GM12874 (cell line): ENCODE results near the gene SREK1IP1.

ENCODE experiments used
- CTCF ChIP-seq: IDR thresholded peaks from 2 replicates; pipeline ENCODE4 v1.5.1; 2011; ENCODE audit warnings: low read depth, mild to moderate bottlenecking, control low read depth, low read length, moderate library complexity; ENCODE audit not compliant: insufficient read depth

SREK1IP1 gene

DNA sequence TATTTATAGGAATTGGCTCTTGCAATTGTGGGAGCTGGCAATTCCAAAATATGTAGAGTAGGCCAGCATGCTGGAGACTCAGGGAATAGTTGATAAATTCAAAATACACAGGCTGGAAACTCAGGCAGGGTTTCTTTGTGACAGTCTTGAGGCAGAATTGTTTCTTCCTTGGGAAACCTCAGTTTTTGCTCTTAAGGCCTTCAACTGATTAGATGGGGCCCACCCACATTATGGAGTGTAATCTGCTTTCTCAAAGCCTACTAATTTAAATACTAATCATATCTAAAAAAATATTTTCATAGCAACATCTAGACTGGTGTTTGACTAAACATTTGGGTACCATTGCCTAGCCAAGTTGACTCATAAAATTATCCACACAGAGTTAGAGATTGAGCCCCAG is 27.8 kb upstream of the SREK1IP1 start:
- no peak for TF ChIP-seq CTCF

DNA sequence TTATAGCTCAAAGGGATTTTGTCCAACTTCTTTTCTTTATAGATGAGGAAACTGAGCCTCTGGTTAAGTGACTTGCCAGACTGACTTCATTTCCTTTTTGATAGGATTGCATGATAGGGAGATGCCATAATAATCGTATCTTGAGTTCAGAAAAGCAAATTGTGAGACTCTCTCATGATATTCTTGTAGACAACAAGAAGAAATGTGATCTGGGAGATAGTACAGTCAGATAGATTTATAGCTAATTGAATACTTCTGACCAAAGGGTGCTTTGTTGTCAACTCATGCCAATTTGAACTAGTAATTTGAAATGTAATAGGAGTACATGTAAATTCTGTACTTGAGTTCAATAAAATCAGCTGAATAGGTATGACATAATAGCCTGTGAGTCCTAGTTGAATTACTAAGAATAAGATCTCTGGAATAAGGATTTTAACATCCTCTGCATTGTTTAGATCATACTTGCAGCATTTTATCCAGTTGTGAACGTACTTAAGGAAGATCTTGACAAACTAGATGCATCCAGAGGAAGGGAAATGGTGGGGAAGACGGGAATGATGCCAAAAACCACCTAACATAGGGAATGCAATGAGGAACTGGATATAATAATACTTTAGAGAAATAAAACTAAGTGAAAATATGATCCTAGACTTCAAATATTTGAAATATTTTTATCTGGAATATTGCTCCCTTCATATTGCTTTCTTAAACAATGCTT is 25.7 kb upstream of the SREK1IP1 start:
- no peak for TF ChIP-seq CTCF

DNA sequence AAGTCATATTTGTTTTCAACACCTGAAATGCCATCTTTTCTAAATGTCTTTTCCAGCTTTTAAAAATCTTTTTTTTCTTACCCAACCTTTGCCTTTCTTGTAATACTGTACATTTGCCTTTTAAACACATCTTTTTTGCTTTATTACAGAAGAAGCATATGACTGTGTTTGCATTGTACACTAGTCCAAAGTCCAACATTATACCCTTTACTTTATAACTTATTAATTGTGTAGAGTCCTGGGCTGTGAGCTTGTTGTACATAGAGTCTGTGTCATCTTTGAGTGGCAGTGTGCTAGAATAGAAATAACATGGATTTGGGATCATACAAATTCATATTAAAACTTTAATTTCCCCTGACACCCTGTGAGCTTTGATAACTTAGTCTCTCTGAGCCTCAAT is 24.0 kb upstream of the SREK1IP1 start:
- TF ChIP-seq CTCF = no peak

- TF ChIP-seq CTCF = no peak
These were observed 21.7 kb upstream of the SREK1IP1 start for GRCh38 chr5:64790210-64790609.

DNA sequence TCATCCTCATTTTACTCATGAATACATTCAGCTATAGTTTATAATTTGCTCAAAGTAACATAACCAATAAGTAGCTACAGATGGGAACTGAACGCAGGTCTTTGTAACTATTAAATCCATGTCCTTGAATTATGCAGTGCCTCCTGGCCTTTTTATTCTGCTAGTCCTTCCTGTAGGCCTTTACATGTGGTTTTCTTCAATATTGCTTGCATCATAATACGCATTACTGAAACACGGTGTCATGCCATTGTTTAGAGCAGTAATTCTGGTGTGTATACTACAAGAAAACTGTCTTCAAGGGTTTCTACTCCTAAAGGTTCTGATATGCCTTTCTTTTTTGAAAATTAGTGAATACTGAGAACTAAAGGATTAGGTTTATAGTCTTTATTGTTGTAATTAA is 21.0 kb upstream of the SREK1IP1 start:
- TF ChIP-seq CTCF = no peak

DNA sequence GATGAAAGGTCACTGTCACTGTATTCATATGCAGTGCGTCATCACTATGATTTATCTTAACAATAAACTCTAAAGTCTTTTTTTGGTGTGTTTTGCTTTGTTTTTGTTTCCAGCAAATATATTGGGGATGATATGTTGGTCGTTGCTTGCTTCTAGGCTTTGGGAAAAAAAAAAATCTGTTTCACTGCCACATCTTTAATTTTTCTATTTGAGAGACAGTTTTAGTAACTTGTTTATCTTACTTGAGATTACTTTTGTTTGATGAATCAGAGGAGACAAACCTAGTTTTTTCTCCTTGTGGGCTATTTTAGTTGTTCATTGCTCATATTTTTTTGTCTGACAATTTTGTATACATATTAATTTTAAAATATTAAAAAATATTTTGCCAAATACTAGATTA is 19.7 kb upstream of the SREK1IP1 start:
- TF ChIP-seq CTCF = no peak

- no peak for TF ChIP-seq CTCF
These were observed 17.9 kb upstream of the SREK1IP1 start for GRCh38 chr5:64786372-64786771.
